ENCODE measurements around the gene NCAPG. TPM values are rescaled to one million over a fixed set of nuclear protein-coding genes. Genes with fewer than 3 reads are reported as not detected.

The NCAPG gene
- polyA plus RNA-seq, 3 donors from 2014 or later, result 0.54 to 1.5 TPM; not detected in 1

DNA sequence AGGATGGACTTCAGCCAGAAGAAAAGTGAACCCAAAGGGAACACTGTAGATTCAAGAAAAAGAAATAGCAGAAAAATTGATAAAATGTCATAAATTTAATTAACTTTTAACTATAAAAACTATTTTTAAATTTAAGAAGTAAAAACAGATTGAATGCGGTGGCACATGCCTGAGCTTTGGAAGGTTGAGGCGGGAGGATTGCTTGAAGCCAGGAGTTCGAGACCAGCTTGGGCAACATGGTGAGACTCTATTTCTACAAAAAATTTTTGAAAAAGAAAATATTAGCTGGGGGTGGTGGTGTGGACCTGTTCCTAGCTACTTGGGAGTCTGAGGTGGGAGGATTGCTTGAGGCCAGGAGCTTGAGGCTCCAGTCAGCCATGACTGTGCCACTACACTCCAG, 32.3 kb upstream of the NCAPG start:
- no peak for DNase-seq
- H3K36me3 Mint-ChIP-seq, result peaks cover 0 to 6% (median 0%) of the 10 kb centered on the region in 3 donors
- H3K9me3 Mint-ChIP-seq, result no peaks in the 10 kb centered on the region
- peaks cover 9 to 20% (median 10%) of the 10 kb centered on the region in 3 donors for H3K27me3 Mint-ChIP-seq (ENCODE audit: low read depth in 3 of 3)
- peaks cover 11 to 13% of the 10 kb centered on the region in 2 donors for H3K4me1 Mint-ChIP-seq
- no peak overlapping the region for H3K27ac Mint-ChIP-seq
- no peak overlapping the region for H3K4me3 Mint-ChIP-seq

- no peak for DNase-seq
- peaks cover 7 to 21% (median 10%) of the 10 kb centered on the region in 3 donors for H3K27me3 Mint-ChIP-seq (ENCODE audit: low read depth in 3 of 3)
- peaks cover 11 to 13% of the 10 kb centered on the region in 2 donors for H3K4me1 Mint-ChIP-seq
- H3K9me3 Mint-ChIP-seq, result no peaks in the 10 kb centered on the region
- H3K4me3 Mint-ChIP-seq, result peak overlapping the region in 4 of 5 donors; percentile 24 to 43 (median 32)
- no peak overlapping the region for H3K27ac Mint-ChIP-seq
- peaks cover 0 to 6% (median 0%) of the 10 kb centered on the region in 3 donors for H3K36me3 Mint-ChIP-seq
These were observed 30.1 kb upstream of the NCAPG start for GRCh38 chr4:17780501-17781299.

GRCh38 chr4:17781300-17782287, 29.2 kb upstream of the NCAPG start, which contains the start of gene FAM184B:
FAM184B (minus strand) TSS chr4:17781621; CDS start chr4:17781299, 322 bp downstream.
- no peak for DNase-seq
- Mint-ChIP-seq H3K4me3 (peak within 1 kb of the TSS; percentile 9 to 48 (median 39)), H3K27me3 (ENCODE audit: low read depth in 3 of 3) (peaks cover 7 to 21% (median 10%) of the 10 kb centered on the region in 3 donors), H3K4me1 (peaks cover 15 to 19% of the 10 kb centered on the region in 2 donors), H3K36me3 (peaks cover 0 to 6% (median 0%) of the 10 kb centered on the region in 3 donors), H3K27ac (no peak within 1 kb of the TSS), H3K9me3 (no peaks in the 10 kb centered on the region)

DNA sequence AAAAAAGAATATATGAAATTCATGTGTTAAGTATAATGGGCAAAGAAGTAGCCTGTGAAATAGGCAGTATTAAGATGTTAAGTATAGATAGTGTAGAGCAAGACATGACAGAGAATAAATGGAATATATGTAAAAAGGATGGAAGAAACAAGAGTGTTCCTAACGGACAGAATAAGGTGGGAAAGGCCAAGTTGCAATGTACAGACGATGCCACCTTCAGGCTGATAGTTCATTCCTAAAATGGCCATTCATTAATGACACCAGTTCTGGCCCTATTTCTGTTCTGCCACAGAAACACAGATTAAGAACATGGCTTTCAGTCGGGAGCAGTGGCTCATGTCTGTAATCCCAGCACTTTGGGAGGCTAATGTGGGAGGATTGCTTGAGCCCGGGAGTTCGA, 24.9 kb upstream of the NCAPG start:
- H3K27ac Mint-ChIP-seq, result no peak overlapping the region
- no peaks in the 10 kb centered on the region for H3K9me3 Mint-ChIP-seq
- peaks cover 0 to 10% (median 5%) of the 10 kb centered on the region in 3 donors for H3K27me3 Mint-ChIP-seq (ENCODE audit: low read depth in 3 of 3)
- H3K36me3 Mint-ChIP-seq, result peaks cover 1 to 9% (median 8%) of the 10 kb centered on the region in 3 donors
- no peak for DNase-seq
- peaks cover 22 to 26% of the 10 kb centered on the region in 2 donors for H3K4me1 Mint-ChIP-seq
- H3K4me3 Mint-ChIP-seq, result no peak overlapping the region

- Mint-ChIP-seq H3K4me1 (peaks cover 21 to 24% of the 10 kb centered on the region in 2 donors), H3K27me3 (ENCODE audit: low read depth in 3 of 3) (peaks cover 0 to 10% (median 5%) of the 10 kb centered on the region in 3 donors), H3K36me3 (peaks cover 8 to 13% (median 8%) of the 10 kb centered on the region in 3 donors), H3K4me3 (no peak overlapping the region), H3K27ac (no peak overlapping the region), H3K9me3 (no peaks in the 10 kb centered on the region)
- no peak for DNase-seq
These were observed 24.2 kb upstream of the NCAPG start for GRCh38 chr4:17786567-17786966.

GRCh38 chr4:17787315-17787714, 23.5 kb upstream of the NCAPG start:
- Mint-ChIP-seq H3K9me3 (no peaks in the 10 kb centered on the region), H3K4me3 (no peak overlapping the region), H3K27ac (no peak overlapping the region)

DNA sequence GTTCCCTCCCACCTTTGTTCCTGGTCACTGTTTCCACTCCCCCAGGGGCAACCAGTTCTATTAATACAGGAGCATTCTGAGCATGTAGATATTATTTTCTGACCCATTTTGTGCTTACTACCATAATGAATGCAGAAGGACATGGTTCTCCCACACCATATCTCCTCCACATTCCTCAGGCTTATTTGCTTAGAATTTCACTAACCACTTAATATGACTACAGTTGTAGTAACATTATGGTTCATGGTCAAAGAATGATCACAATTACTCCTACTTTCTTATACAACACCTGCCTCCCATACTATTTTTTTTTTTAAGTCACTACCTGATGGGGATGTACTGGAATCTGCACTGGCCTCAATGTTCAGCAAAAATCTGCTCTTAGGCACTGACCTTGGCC, 21.8 kb upstream of the NCAPG start:
- H3K4me1 Mint-ChIP-seq, result peaks cover 14 to 15% of the 10 kb centered on the region in 2 donors
- H3K27ac Mint-ChIP-seq, result peak overlapping the region in 1 of 6 donors; percentile 58
- DNase-seq, result no peak
- H3K27me3 Mint-ChIP-seq (ENCODE audit: low read depth in 3 of 3), result no peaks in the 10 kb centered on the region
- no peaks in the 10 kb centered on the region for H3K9me3 Mint-ChIP-seq
- H3K4me3 Mint-ChIP-seq, result no peak overlapping the region
- H3K36me3 Mint-ChIP-seq, result peaks cover 8 to 23% (median 18%) of the 10 kb centered on the region in 3 donors

More at GRCh38 chr4:17787315-17787714, 23.5 kb upstream of the NCAPG start:
- peaks cover 0 to 4% (median under 1%) of the 10 kb centered on the region in 3 donors for H3K27me3 Mint-ChIP-seq (ENCODE audit: low read depth in 3 of 3)
- no peak for DNase-seq
- H3K4me1 Mint-ChIP-seq, result peaks cover 14 to 16% of the 10 kb centered on the region in 2 donors
- peaks cover 8 to 16% (median 13%) of the 10 kb centered on the region in 3 donors for H3K36me3 Mint-ChIP-seq

DNA sequence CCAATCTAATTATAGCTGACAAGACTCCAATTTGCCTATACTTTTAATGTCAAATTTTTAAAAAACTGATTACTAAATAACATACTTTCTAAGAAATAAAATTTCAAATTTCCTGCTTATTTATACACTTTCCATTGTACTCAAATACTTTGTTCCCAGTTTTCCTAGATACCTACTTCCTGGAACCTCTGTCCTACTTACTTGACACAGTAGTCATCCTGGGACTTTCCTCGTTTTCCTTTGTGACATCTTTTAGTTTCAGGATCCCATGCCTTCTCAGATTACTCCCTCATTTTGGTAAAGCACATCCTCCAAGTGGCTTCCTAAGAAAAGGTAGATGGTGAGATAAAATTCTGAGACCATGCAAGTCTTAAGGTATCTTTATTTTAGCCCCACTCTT, 16.0 kb upstream of the NCAPG start:
- DNase-seq, result no peak
- H3K27me3 Mint-ChIP-seq (ENCODE audit: low read depth in 3 of 3), result peaks cover 0 to 2% (median 0%) of the 10 kb centered on the region in 3 donors

GRCh38 chr4:17797808-17798207, 13.0 kb upstream of the NCAPG start:
- H3K27me3 Mint-ChIP-seq (ENCODE audit: low read depth in 3 of 3), result peaks cover 0 to 2% (median 0%) of the 10 kb centered on the region in 3 donors
- peaks cover 0 to 27% (median 16%) of the 10 kb centered on the region in 3 donors for H3K36me3 Mint-ChIP-seq
- H3K27ac Mint-ChIP-seq, result no peak overlapping the region
- H3K4me3 Mint-ChIP-seq, result no peak overlapping the region
- H3K9me3 Mint-ChIP-seq, result no peaks in the 10 kb centered on the region
- DNase-seq, result no peak
- peaks cover 0 to 11% of the 10 kb centered on the region in 2 donors for H3K4me1 Mint-ChIP-seq

More for the DNA sequence above, 16.0 kb upstream of the NCAPG start:
- Mint-ChIP-seq H3K4me3 (no peak overlapping the region), H3K36me3 (peaks cover 0 to 32% (median 15%) of the 10 kb centered on the region in 3 donors), H3K27ac (no peak overlapping the region), H3K9me3 (no peaks in the 10 kb centered on the region), H3K4me1 (peaks cover 0 to 4% of the 10 kb centered on the region in 2 donors)

DNA sequence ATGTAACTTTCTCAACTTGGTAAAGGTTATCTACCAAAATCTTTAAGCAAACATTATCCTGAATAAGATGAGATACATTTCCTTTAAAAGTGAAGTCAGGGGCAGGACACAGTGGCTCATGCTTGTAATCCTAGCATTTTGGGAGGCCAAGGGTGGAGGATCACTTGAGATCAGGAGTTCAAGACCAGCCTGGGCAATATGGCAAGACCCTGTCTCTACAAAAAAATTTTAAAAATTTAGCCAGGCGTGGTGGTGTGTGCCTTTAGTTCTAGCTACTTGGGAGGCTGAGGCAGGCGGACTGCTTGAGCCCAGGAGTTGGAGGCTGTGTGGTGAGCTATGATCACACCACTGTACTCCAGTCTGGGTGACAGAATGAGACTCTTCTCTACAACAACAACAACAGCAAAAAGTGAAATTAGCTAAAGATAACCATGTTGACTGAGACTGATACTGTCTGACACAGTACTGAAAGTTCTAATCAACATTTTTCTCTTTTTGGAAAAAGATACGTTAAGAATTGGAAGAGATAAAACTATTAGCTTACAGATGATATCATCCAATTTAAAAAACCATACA, 5.1 kb upstream of the NCAPG start:
- Mint-ChIP-seq H3K9me3 (no peaks in the 10 kb centered on the region), H3K27me3 (ENCODE audit: low read depth in 3 of 3) (peaks cover 3 to 4% (median 3%) of the 10 kb centered on the region in 3 donors), H3K36me3 (peaks cover 8 to 26% (median 8%) of the 10 kb centered on the region in 3 donors), H3K4me1 (peaks cover 48 to 68% of the 10 kb centered on the region in 2 donors), H3K4me3 (no peak overlapping the region), H3K27ac (peak overlapping the region in 1 of 6 donors; percentile 34)
- DNase-seq, result no peak

- H3K4me1 Mint-ChIP-seq, result peaks cover 59 to 81% of the 10 kb centered on the region in 2 donors
- H3K36me3 Mint-ChIP-seq, result peaks cover 3 to 20% (median 8%) of the 10 kb centered on the region in 3 donors
These were observed 3.3 kb upstream of the NCAPG start for GRCh38 chr4:17807446-17807845.

DNA sequence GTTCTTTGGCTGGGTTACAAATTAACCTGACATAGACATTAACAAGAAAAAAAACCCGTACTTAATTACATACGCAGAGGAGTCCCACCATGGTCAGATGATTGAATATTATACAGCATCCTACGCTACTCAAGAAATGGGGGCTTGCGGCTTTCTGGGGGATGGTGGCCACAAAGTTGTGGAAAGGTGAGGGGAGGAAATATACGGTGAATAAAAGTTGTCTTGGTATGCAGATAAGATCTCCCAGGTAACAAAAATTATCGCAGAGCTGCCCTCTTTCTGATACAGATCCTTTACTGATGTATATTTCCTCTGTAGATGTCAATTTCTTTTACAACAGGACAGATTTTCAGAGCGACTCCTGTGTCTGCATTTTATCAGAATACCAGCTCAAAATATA, 1.1 kb upstream of the NCAPG start:
- Mint-ChIP-seq H3K9me3 (no peaks in the 10 kb centered on the region), H3K4me1 (peaks cover 59 to 75% of the 10 kb centered on the region in 2 donors), H3K27me3 (ENCODE audit: low read depth in 3 of 3) (peaks cover 4 to 6% (median 4%) of the 10 kb centered on the region in 3 donors), H3K4me3 (peak overlapping the region; percentile 90 to 99 (median 96)), H3K36me3 (peaks cover 0 to under 1% (median 0%) of the 10 kb centered on the region in 3 donors), H3K27ac (peak overlapping the region; percentile 97 to 99 (median 99))
- peak in 1 of 3 donors; percentile 11 for DNase-seq

More at GRCh38 chr4:17807446-17807845, 3.3 kb upstream of the NCAPG start:
- Mint-ChIP-seq H3K27ac (peak overlapping the region in 3 of 6 donors; percentile 26 to 99 (median 78)), H3K27me3 (ENCODE audit: low read depth in 3 of 3) (peaks cover 4 to 6% (median 4%) of the 10 kb centered on the region in 3 donors), H3K9me3 (no peaks in the 10 kb centered on the region), H3K4me3 (peak overlapping the region in 3 of 5 donors; percentile 6 to 72 (median 55))
- DNase-seq, result no peak

Measured in immature natural killer cell (primary cell).